ENCODE results near the gene RABGGTA.

DNA sequence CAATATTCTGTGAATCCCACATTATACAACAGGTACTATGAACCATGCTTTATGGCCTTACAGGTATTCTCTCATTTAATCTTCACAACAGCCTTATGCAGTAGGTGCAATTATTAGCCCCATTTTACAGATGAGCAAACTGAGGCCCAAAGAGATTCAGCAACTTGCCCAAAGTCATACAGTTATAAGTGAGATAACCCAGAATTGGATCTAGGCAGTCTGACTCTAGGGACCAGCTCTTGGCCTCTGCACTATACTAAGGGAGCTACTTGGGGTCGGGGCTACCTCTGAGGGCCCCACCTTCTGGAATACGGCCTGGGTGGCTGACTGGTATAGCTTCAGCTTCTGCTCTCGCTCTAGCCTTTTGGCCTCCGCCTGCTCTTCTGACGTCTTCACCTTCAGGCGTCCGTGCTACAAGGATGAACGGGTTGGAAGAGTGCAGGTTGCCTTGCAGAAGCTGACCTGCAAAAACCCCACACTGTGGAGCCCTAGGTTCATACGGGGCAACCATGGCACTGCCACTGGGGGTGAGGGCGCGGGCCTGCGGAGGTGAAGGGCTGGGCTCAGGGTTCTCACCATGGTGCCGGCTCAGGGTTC lies 762 bp downstream of the RABGGTA start:
- TF ChIP-seq, protein P1, sequence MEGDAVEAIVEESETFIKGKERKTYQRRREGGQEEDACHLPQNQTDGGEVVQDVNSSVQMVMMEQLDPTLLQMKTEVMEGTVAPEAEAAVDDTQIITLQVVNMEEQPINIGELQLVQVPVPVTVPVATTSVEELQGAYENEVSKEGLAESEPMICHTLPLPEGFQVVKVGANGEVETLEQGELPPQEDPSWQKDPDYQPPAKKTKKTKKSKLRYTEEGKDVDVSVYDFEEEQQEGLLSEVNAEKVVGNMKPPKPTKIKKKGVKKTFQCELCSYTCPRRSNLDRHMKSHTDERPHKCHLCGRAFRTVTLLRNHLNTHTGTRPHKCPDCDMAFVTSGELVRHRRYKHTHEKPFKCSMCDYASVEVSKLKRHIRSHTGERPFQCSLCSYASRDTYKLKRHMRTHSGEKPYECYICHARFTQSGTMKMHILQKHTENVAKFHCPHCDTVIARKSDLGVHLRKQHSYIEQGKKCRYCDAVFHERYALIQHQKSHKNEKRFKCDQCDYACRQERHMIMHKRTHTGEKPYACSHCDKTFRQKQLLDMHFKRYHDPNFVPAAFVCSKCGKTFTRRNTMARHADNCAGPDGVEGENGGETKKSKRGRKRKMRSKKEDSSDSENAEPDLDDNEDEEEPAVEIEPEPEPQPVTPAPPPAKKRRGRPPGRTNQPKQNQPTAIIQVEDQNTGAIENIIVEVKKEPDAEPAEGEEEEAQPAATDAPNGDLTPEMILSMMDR (IDR thresholded peaks at IDR 0.05 in 4 of 5, conservative IDR thresholded peaks at IDR 0.05 in 1 of 5) = no peak
- no peak for TF ChIP-seq POLR2A (IDR thresholded peaks at IDR 0.05)

All from gastrocnemius medialis (tissue), 4 donors.